Sigmoid colon (tissue), 4 donors: ENCODE results near the gene GNGT2.

ENCODE experiments used
- CTCF ChIP-seq, 4 experiments: fragments of 450-650 bp in 3 of 4; fragments of 200-600 bp in 1 of 4; IDR thresholded peaks; one replicate each; pipeline ENCODE4 v1.5.1; 2016 to 2019; ENCODE audit warnings: antibody characterized with exemption in 4 of 4, mild to moderate bottlenecking in 3 of 4, moderate library complexity in 2 of 4
- EP300 ChIP-seq, 4 donors: sonication (generic); formaldehyde crosslinking; IDR thresholded peaks; one replicate each; pipeline ENCODE4 v1.6.1; 2017; ENCODE audit warnings: antibody characterized with exemption in 4 of 4
- POLR2A ChIP-seq, 2 donors: fragments of 450-650 bp; IDR thresholded peaks; one replicate each; pipeline ENCODE4 v1.6.1; 2016; ENCODE audit warnings: antibody characterized with exemption in 2 of 2, mild to moderate bottlenecking in 2 of 2, moderate library complexity in 2 of 2
- POLR2AphosphoS5 ChIP-seq, 4 donors: sonication (generic); formaldehyde crosslinking; IDR thresholded peaks; one replicate each; pipeline ENCODE4 v1.6.1; 2017; ENCODE audit warnings: antibody characterized with exemption in 4 of 4

GRCh38 chr17:49191409-49191916 lies 18.9 kb downstream of the GNGT2 start:
- TF ChIP-seq CTCF (IDR thresholded peaks at IDR 0.05) (no peak), POLR2AphosphoS5 (IDR thresholded peaks at IDR 0.05) (no peak), EP300 (IDR thresholded peaks at IDR 0.05) (no peak), POLR2A (IDR thresholded peaks at IDR 0.05) (no peak)
